DND-41 (cell line): ENCODE measurements around the gene MARCHF3.

Experiments used
- EZH2 ChIP-seq: IDR thresholded peaks from 3 replicates; pipeline ENCODE4 v1.6.1; 2012; ENCODE audit warnings: borderline replicate concordance, low read depth, mild to moderate bottlenecking, moderate library complexity, low read length, inconsistent platforms; ENCODE audit not compliant: severe bottlenecking
- TF ChIP-seq, protein P1 (sequence below): IDR thresholded peaks from 2 replicates; pipeline ENCODE4 v1.5.1; 2012; ENCODE audit warnings: borderline replicate concordance, low read length, moderate library complexity, mild to moderate bottlenecking; ENCODE audit not compliant: poor library complexity, severe bottlenecking; ENCODE audit errors: extremely low read depth

DNA sequence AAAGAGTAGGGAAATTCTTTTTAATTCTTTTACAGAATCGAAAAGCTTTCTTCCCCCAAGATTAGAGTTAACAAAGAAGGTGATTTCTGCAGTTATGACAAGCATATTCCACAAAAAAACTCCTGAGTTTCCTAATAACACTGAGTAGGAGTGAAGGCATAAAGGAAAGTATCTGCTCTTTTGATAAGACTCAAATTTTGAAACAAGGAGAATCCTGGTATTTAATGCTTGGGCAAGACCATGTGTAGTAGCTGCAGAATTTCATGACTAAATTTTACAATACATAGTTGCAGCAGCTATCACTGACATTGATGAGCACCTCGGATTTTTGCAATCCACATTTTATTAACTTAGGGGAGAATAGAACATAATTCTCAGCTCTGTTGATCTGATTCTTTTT is 92.6 kb downstream of the MARCHF3 start:
- TF ChIP-seq, protein P1, sequence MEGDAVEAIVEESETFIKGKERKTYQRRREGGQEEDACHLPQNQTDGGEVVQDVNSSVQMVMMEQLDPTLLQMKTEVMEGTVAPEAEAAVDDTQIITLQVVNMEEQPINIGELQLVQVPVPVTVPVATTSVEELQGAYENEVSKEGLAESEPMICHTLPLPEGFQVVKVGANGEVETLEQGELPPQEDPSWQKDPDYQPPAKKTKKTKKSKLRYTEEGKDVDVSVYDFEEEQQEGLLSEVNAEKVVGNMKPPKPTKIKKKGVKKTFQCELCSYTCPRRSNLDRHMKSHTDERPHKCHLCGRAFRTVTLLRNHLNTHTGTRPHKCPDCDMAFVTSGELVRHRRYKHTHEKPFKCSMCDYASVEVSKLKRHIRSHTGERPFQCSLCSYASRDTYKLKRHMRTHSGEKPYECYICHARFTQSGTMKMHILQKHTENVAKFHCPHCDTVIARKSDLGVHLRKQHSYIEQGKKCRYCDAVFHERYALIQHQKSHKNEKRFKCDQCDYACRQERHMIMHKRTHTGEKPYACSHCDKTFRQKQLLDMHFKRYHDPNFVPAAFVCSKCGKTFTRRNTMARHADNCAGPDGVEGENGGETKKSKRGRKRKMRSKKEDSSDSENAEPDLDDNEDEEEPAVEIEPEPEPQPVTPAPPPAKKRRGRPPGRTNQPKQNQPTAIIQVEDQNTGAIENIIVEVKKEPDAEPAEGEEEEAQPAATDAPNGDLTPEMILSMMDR, result no peak
- no peak for TF ChIP-seq EZH2
